GM12801 (cell line): ENCODE data around the gene MPO.

ENCODE experiments used
- TF ChIP-seq, protein P1 (sequence below): IDR thresholded peaks from one replicate; pipeline ENCODE4 v1.5.1; 2011; ENCODE audit warnings: control low read depth; ENCODE audit not compliant: insufficient read length; ENCODE audit errors: extremely low read depth

The MPO gene

DNA sequence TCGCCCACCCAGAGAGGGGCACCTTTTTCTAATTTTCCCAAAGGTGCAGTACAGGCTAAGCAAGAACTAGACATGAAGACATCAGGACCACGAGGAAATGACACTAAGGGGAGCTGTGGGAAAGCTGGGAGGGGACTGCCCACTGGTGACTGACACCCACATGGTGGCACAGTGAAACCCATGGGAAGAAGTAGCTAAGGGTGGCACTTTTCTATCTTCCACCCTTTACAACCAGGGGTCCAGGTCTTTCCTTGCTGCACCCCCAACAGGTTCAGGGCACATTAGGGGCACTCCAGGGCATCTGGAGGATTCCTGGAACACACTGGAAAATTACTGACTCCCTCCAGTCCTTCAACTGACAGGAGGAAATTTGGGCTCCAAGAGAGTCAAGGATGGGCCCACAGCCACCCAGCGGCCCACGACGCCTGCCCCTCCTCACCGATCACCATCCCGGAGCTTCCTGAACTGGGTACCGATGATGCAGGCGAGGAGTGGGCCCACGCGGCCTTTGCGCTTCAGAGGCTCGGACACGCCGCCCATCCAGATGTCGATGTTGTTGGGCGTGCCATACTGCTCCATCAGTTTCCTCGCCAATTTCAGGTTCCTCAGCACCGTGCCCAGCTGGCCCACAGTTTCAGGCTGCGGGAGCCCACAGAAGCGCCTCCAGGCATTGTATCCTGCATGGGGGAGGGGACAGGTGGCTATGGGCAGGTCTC is 9.4 kb downstream of the MPO start:
- TF ChIP-seq, protein P1, sequence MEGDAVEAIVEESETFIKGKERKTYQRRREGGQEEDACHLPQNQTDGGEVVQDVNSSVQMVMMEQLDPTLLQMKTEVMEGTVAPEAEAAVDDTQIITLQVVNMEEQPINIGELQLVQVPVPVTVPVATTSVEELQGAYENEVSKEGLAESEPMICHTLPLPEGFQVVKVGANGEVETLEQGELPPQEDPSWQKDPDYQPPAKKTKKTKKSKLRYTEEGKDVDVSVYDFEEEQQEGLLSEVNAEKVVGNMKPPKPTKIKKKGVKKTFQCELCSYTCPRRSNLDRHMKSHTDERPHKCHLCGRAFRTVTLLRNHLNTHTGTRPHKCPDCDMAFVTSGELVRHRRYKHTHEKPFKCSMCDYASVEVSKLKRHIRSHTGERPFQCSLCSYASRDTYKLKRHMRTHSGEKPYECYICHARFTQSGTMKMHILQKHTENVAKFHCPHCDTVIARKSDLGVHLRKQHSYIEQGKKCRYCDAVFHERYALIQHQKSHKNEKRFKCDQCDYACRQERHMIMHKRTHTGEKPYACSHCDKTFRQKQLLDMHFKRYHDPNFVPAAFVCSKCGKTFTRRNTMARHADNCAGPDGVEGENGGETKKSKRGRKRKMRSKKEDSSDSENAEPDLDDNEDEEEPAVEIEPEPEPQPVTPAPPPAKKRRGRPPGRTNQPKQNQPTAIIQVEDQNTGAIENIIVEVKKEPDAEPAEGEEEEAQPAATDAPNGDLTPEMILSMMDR = no peak

DNA sequence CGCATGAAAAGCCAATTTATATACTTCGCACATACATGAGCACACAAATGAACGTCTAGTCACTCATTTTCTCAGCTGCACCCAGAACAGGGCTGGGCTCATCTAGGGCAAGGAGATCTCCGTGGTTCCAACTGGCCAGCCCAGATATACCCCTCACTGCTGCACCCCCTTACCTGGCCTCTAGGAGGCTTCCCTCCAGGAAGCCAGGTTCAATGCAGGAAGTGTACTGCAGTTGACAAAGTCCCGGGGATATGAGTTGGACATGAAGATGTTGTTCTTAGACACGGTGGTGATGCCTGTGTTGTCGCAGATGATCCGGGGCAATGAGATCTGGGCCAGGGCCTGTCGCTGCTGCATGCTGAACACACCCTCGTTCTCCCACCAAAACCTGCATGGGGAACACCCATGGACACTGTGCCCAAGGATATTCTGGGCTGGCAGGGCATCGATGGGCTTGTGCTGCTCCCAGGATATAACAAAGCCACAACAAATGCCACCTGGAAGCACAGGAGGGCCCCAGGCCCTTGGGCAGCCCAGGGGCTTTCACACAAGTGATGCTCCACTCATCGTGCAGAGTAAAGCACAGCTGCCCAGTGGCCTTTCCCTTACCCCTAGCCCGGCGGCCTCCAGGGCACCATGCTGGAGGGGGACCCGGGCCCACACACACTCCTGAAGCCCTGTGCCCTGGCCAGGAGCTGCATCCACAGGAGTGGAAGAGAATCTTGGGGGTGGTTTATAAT is 10.1 kb downstream of the MPO start:
- TF ChIP-seq, protein P1 = no peak

DNA sequence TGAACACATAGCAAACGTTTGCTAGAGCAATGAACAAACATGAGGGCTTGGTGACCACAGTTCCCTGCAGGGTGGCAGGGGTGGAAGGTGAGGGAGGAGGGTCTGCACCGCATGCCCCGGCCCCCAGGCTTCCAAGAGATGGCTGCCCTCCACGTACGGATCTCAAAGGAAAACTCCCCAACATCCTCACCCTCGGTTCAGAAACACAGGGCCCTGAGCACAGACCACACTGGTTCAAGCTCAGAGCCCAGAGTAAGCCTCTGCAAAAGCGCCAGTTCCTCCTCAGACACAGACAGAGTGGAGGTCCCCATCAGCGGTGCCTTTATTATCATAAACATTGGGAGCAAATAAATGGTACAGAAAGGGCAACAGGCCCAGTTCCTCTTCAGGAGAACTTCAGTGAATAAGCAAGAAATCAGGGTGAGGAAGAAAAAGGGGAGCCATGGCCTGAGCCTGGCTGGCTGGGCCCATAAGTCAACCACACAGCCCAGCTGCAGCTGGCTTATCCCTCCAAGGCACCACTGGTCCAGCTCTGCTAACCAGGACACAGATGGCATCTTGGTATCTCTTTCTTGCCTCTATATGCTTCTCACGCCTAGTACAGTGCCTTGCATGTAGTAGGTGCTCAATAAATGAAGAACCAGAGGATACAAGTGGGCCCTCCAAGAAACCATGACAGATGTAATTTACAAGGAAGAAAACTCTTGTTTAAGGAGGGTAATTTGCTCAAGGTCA is 11.0 kb downstream of the MPO start:
- TF ChIP-seq, protein P1 = no peak

DNA sequence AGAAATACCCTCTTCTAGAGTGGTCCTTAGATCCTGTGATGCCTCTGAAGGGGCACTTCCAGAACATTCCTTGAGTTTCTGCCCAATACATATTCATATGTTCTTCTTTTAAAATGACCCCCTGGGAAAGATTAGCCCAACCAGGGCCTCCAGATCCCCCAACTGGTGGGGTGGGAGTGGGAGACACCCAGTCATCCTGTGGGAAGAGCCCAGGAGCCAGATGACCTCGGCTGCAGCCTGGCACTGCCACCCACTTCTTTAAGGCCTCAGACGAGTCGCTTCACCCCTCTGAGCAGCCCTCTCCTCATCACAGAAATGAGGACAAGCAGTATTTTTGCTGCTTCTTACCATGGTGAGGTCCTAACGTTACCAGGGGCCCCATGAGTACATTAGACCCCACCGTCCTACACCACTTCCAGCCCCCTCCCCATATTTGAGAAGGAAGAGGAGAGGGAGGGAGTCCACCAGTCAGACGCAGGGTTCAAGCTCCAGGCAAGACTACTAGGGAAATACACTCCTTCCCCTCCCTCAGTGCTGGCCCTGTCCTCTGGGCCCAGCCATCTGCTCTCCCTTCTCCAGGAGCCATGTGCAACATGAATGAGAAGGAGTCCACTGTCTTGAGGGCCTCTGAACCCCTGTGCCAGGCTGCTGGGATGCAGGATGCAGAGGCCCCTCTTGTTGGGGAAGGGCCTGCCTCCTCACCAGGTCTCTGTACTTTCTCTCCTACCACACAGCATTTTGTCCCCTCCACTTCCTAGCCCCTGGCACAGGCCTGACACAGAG is 11.8 kb downstream of the MPO start:
- TF ChIP-seq, protein P1 = no peak

DNA sequence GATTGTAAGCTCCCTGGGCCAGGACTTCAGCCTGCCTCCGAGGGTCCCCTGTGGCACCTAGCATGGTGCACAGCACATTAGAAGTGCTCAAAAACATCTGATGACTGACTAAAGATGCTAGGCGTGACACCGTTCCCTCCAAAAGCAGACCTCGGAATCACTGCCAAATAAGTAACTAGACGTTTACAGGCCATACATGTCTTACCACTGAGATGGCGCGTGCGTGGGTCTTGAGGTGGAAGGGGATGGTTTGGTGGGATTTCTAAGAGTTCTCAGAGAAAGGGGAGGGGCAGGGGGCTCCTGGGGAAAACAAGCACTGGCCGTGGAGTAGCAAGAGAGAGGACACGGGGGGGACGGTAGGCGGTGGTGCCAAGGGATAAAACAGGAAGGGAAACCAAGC is 12.4 kb downstream of the MPO start:
- TF ChIP-seq, protein P1 = no peak

DNA sequence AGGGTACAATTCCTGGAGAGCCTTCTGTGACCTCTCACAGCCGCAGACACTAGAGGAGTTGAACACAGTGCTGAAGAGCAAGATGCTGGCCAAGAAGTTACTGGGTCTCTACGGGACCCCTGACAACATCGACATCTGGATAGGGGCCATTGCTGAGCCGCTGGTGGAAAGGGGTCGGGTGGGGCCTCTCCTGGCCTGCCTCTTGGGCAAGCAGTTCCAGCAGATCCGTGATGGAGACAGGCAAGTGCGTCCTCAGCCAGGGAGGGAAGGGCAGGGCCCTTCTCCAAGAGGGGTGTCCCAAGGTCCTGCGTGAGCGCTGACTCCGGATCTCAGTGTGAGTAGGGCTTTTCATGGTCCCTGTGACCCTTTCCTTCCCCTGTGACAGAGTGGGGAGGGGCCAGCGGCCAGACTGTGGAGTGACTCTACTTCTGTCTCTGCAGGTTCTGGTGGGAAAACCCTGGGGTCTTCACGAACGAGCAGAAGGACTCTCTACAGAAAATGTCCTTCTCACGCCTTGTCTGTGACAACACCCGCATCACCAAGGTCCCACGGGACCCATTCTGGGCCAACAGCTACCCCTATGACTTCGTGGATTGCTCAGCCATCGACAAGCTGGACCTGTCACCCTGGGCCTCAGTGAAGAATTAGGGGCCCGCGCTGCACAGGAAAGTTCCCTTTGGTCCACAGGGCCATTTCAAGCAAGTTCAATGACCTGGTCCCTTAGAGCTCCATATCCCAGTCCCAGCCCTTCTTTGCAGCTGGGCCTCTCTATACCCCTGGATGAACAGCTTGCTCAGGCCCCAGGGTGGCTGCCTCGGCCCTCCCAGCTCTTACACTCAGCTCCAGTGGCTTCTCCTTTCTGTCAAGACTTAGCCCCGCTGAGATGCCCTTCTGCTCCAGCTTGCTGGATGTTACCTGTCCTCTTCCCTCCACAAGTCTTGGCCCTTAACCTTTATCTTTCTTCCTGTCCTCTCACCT is 13.1 kb downstream of the MPO start:
- TF ChIP-seq, protein P1 = no peak
